GM12875 (cell line): ENCODE data around the gene TRAPPC10.

Experiments used
- H3K4me3 ChIP-seq: one replicate; pipeline ENCODE4 v1.5.1; 2011; ENCODE audit warnings: low read depth, low read length, control low read depth
- CTCF ChIP-seq: IDR thresholded peaks from 2 replicates; pipeline ENCODE4 v1.5.1; 2011; ENCODE audit warnings: low read depth, mild to moderate bottlenecking, control low read depth, inconsistent platforms, low read length, moderate library complexity, borderline replicate concordance; ENCODE audit not compliant: insufficient read depth

TRAPPC10 gene

DNA sequence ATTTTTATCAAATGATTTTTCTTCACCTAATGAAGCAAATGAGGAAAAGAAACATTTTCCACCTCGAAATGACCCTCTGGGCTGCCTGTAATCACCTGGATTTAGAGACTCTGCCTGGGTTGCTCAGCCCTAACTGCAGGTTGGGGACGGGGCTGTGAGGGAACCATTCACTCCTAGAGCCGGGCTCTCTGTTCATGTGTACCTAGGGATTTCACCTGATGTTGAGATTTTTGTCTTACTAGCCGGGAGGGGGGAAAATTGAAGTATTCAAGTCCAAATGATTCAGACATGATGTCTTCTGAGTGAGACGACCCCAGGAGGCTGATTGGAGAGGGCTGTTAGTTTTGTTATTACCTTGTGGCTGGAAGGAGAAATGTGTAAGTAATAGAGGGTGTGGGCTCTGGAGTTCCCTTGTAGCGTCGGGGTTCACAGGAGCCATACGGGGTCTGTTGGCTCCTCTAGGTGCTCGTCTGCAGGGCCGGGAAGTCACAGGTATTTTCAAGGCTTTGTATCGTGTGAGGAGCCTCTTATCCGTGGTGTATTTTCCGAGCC is 52.8 kb downstream of the TRAPPC10 start:
- H3K4me3 ChIP-seq, result no peak overlapping the region
- TF ChIP-seq CTCF, result no peak

DNA sequence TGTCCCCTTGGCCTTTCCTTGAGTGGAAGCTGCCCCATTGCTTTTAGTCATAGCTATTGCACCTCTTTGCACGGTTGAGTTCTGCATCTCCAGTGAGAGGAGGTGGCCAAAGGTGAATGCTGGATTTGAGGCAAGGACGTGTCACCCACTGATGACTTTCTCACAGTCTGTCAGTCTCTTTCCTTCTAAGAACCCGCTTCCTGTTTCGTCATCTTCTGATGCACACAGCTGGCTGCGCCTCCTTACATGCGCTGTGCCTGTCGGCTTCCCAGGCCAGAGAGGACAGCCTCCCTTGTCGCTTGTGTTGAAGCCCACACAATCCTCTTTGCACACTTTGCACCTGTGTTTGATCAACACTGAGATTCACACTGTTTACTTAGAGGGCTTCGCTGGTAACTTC is 53.3 kb downstream of the TRAPPC10 start:
- no peak for TF ChIP-seq CTCF
- no peak overlapping the region for H3K4me3 ChIP-seq

GRCh38 chr21:44066116-44066515 is 54.0 kb downstream of the TRAPPC10 start:
- H3K4me3 ChIP-seq, result no peak overlapping the region
- no peak for TF ChIP-seq CTCF

DNA sequence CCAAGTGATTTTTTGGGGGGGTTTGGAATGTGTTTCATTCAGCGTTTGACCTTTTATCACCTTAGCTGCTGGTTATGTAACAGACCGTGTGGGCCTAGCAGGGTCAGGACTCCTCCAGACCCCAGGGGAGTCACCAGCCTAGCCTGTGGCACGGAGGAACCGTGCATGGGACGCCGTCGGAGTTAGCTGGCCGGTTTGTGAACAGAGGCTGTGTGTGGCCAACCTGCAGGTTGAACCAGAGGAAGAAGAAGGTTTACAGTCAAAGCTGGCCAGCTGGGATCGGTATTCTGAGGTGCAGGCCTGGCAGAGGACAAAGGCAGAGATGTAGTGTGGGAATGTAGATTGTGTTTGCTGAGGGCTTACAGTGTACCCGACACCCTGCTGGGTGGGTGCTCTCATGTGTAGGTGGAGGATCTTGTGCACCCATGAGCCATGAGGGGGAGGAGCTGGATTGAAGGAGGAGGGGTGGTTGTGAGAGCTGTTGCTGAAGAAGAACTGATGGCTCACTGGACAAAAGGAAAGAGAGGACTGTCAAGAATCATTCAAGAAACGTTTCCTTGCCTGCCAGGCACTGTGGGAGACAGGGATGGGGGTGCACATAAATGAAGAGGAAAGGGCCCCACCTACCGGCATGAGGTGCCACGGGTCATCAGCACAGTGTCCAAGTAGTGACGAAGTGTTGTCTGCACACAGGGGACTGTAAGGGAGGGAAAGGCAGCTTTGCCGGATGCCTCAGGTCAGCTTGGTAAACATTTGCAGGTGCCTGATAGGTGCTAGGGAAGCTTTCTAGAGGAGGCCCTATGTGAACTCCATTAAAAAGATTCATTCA is 55.1 kb downstream of the TRAPPC10 start:
- TF ChIP-seq CTCF, result no peak
- H3K4me3 ChIP-seq, result no peak overlapping the region

DNA sequence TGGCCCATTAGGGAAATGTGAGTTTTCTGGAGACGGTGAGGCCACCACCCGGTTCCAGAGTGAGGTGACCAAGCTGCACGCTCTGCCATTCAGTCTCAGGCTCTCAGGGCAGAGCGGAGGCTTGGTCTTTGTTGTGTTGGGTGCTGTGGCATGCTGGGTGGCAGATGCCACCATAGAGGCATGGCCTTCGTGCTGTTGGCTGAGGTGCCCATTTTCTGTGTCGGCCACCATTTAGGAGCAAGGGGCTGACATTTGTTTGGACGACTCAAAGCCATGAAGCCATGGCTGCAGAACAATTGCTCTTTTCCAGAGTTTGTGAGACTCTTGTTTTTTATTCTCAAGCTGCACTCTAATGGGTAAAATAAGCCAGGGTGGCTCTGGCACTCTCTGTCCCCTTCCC is 58.3 kb downstream of the TRAPPC10 start:
- TF ChIP-seq CTCF, result no peak
- H3K4me3 ChIP-seq, result no peak overlapping the region

DNA sequence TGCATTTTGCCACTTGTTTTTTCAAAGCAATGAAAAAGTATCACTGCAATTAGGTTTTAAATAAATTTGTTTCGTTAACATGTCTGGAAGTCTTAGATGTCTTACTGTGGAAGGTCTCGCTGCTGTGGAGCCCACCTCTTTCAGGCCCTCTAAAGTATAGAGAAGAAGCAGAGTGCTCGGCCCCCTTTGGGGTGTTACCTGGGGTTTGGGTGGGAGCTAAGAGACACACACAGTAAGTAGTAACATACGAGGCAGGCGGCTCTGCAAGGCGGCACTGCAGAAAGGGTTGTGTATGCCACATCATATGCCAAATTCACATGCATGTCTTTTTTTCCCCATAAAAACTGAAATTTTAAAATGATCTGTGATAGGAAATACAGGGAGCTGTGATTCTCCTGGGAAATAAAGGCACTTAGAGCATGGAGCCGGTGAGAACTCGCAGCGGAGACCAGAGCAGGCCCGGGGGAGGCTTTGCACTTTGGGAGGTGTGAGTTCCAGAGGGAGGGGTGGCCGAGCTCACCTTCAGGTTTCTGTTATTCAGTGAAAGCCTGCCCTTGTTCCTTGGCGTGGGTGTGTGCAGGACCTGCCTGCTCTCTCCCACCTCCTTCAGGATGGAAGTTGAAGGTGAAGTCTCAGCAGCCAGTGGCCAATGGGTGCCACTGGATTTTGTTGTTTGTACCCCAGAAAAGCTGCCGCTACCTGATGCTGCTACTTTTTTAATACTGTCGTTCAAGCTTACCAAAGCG is 59.4 kb downstream of the TRAPPC10 start:
- H3K4me3 ChIP-seq, result no peak overlapping the region
- no peak for TF ChIP-seq CTCF
